H9 (cell line): ENCODE results near the gene IL31RA. TPM values are rescaled to one million over a fixed set of nuclear protein-coding genes. Genes with fewer than 3 reads are reported as not detected.

Experiments used
- DNase-seq: peaks from one replicate; pipeline ENCODE4 v3.0.0-alpha.2; 2017
- H2AFZ ChIP-seq: one replicate; pipeline ENCODE4 v1.6.1; 2013; ENCODE audit warnings: mild to moderate bottlenecking, low read length, control low read depth, moderate library complexity
- H2AK5ac ChIP-seq: 2 replicates; pipeline ENCODE4 v1.6.1; 2013; ENCODE audit warnings: low read length, control low read depth, mixed read lengths; ENCODE audit not compliant: insufficient read length
- H2BK120ac ChIP-seq: one replicate; pipeline ENCODE4 v1.6.1; 2013; ENCODE audit warnings: low read depth, mild to moderate bottlenecking, low read length, control low read depth, inconsistent platforms; ENCODE audit not compliant: poor library complexity, severe bottlenecking
- H2BK12ac ChIP-seq: 2 replicates; pipeline ENCODE4 v1.6.1; 2013; ENCODE audit warnings: low read length, control low read depth, mixed read lengths, low read depth; ENCODE audit not compliant: insufficient read length
- H2BK15ac ChIP-seq: 2 replicates; pipeline ENCODE4 v1.6.1; 2013; ENCODE audit warnings: low read depth, low read length, control low read depth
- H2BK20ac ChIP-seq: one replicate; pipeline ENCODE4 v1.6.1; 2013; ENCODE audit warnings: low read depth, mild to moderate bottlenecking, low read length, control low read depth, inconsistent platforms; ENCODE audit not compliant: poor library complexity, severe bottlenecking
- H2BK5ac ChIP-seq: 2 replicates; pipeline ENCODE4 v1.6.1; 2013; ENCODE audit warnings: low read length, control low read depth, mixed read lengths; ENCODE audit not compliant: insufficient read length
- H3K14ac ChIP-seq: 2 replicates; pipeline ENCODE4 v1.6.1; 2013; ENCODE audit warnings: low read length, control low read depth; ENCODE audit not compliant: insufficient read depth
- H3K18ac ChIP-seq: 2 replicates; pipeline ENCODE4 v1.6.1; 2013; ENCODE audit warnings: low read depth, mild to moderate bottlenecking, mixed read lengths, low read length, control low read depth; ENCODE audit not compliant: insufficient read length
- H3K23ac ChIP-seq: 2 replicates; pipeline ENCODE4 v1.6.1; 2013; ENCODE audit warnings: low read length, control low read depth, mixed read lengths, low read depth; ENCODE audit not compliant: insufficient read length
- H3K23me2 ChIP-seq: 2 replicates; pipeline ENCODE4 v1.6.1; 2013; ENCODE audit warnings: low read depth, mild to moderate bottlenecking, mixed read lengths, low read length, control low read depth; ENCODE audit not compliant: insufficient read length, poor library complexity, severe bottlenecking
- H3K27ac ChIP-seq: 2 replicates; pipeline ENCODE4 v1.5.1; 2013; ENCODE audit warnings: low read length, control low read depth, mixed read lengths, low read depth; ENCODE audit not compliant: insufficient read length
- H3K27me3 ChIP-seq: 2 replicates; pipeline ENCODE4 v1.6.1; 2013; ENCODE audit warnings: low read length, control low read depth, inconsistent platforms; ENCODE audit not compliant: insufficient read depth
- H3K4ac ChIP-seq: 2 replicates; pipeline ENCODE4 v1.6.1; 2013; ENCODE audit warnings: low read depth, mild to moderate bottlenecking, control low read depth, inconsistent platforms, low read length, moderate library complexity
- H3K4me1 ChIP-seq: 2 replicates; pipeline ENCODE4 v1.6.1; 2013; ENCODE audit warnings: low read length, control low read depth, inconsistent platforms; ENCODE audit not compliant: insufficient read depth
- H3K4me2 ChIP-seq: 2 replicates; pipeline ENCODE4 v1.6.1; 2013; ENCODE audit warnings: low read length, control low read depth, mixed read lengths; ENCODE audit not compliant: insufficient read length, insufficient read depth
- H3K56ac ChIP-seq: 2 replicates; pipeline ENCODE4 v1.6.1; 2013; ENCODE audit warnings: low read depth, mild to moderate bottlenecking, mixed read lengths, low read length, control low read depth; ENCODE audit not compliant: insufficient read length
- H3K79me1 ChIP-seq: 2 replicates; pipeline ENCODE4 v1.6.1; 2013; ENCODE audit warnings: low read depth, mild to moderate bottlenecking, moderate library complexity, low read length, control low read depth, inconsistent platforms; ENCODE audit not compliant: insufficient read depth, poor library complexity, severe bottlenecking
- H3K79me2 ChIP-seq: 2 replicates; pipeline ENCODE4 v1.6.1; 2013; ENCODE audit warnings: low read length, control low read depth, inconsistent platforms; ENCODE audit not compliant: insufficient read depth
- H3K9ac ChIP-seq: 2 replicates; pipeline ENCODE4 v1.6.1; 2013; ENCODE audit warnings: low read length, control low read depth, mixed read lengths; ENCODE audit not compliant: insufficient read length; ENCODE audit errors: extremely low read depth
- H3K9me3 ChIP-seq: one replicate; pipeline ENCODE4 v1.6.1; 2013; ENCODE audit warnings: low read depth, low read length, inconsistent platforms; ENCODE audit not compliant: control insufficient read depth
- H3T11ph ChIP-seq: one replicate; pipeline ENCODE4 v1.6.1; 2013; ENCODE audit warnings: mild to moderate bottlenecking, low read length, control low read depth, inconsistent platforms
- H4K20me1 ChIP-seq: one replicate; pipeline ENCODE4 v1.6.1; 2013; ENCODE audit not compliant: control insufficient read depth, insufficient read length, insufficient read depth
- H4K5ac ChIP-seq: 2 replicates; pipeline ENCODE4 v1.6.1; 2013; ENCODE audit warnings: low read depth, mild to moderate bottlenecking, mixed read lengths, low read length, control low read depth; ENCODE audit not compliant: insufficient read length
- H4K8ac ChIP-seq: replicated peaks from 2 replicates; pipeline ENCODE4 v1.6.1; 2013; ENCODE audit warnings: low read length, control low read depth, mixed read lengths, low read depth; ENCODE audit not compliant: insufficient read length
- H4K91ac ChIP-seq: 2 replicates; pipeline ENCODE4 v1.6.1; 2013; ENCODE audit warnings: low read depth, mild to moderate bottlenecking, moderate library complexity, mixed read lengths, low read length, control low read depth; ENCODE audit not compliant: insufficient read length
- H3K27ac Mint-ChIP-seq, 3 experiments: 2 replicates in 2 of 3; 3 replicates in 1 of 3; pipeline ENCODE4 v1.8.0; 2020 to 2021; ENCODE audit warnings: mixed read lengths in 3 of 3, mild to moderate bottlenecking in 1 of 3, moderate library complexity in 1 of 3
- H3K27me3 Mint-ChIP-seq: 2 replicates; pipeline ENCODE4 v1.8.0; 2021; ENCODE audit warnings: low read depth, mild to moderate bottlenecking, moderate library complexity, mixed read lengths
- H3K36me3 Mint-ChIP-seq, 3 experiments: 2 replicates in 2 of 3; 3 replicates in 1 of 3; pipeline ENCODE4 v1.8.0; 2020 to 2021; ENCODE audit warnings: low read depth in 3 of 3, mixed read lengths in 3 of 3; ENCODE audit not compliant: insufficient read depth in 1 of 3
- H3K4me1 Mint-ChIP-seq, 2 experiments: 2 replicates each; pipeline ENCODE4 v1.8.0; 2020; ENCODE audit warnings: mixed read lengths in 2 of 2
- H3K4me3 Mint-ChIP-seq, 2 experiments: 2 replicates in 1 of 2; 3 replicates in 1 of 2; pipeline ENCODE4 v1.8.0; 2020 to 2021; ENCODE audit warnings: mild to moderate bottlenecking in 2 of 2, mixed read lengths in 2 of 2, moderate library complexity in 1 of 2
- H3K9me3 Mint-ChIP-seq, 2 experiments: 2 replicates in 1 of 2; 3 replicates in 1 of 2; pipeline ENCODE4 v1.8.0; 2020; ENCODE audit warnings: mild to moderate bottlenecking in 2 of 2, mixed read lengths in 2 of 2, moderate library complexity in 1 of 2
- CTCF ChIP-seq: fragments of 200-600 bp; sonication (generic); conservative IDR thresholded peaks from 3 replicates; pipeline ENCODE4 v1.8.0; 2021; ENCODE audit warnings: antibody characterized with exemption, mild to moderate bottlenecking
- WGBS: extraction: QIAGEN DNeasy Blood & Tissue Kit; methylation state at CpG from one replicate; pipeline ENCODE4 v1.1.7; 2013; ENCODE audit warnings: missing lambda C conversion rate, low lambda C conversion rate, mixed read lengths; ENCODE audit not compliant: insufficient read length; ENCODE audit errors: extremely low coverage; 5-methylcytosine and 5-hydroxymethylcytosine counted together
- total RNA-seq: library from RNA; stranded (reverse); gene quantifications from 2 replicates; pipeline ENCODE4 v1.2.1, GENCODE V29; 2021

Gene IL31RA
- total RNA-seq, 1 experiment from 2014 or later: 0.11 TPM

GRCh38 chr5:55857247-55857640, 6.1 kb downstream of the IL31RA start:
- H2BK20ac ChIP-seq: no peak overlapping the region
- H2BK120ac ChIP-seq: no peak overlapping the region

More at GRCh38 chr5:55857247-55857640, 6.1 kb downstream of the IL31RA start:
- no peaks in the 10 kb centered on the region for H4K20me1 ChIP-seq
- no peak overlapping the region for H3K18ac ChIP-seq
- H3K9me3 Mint-ChIP-seq: peaks cover 6 to 8% of the 10 kb centered on the region in 2 experiments; a peak in 4 of 5 replicates
- H3K79me2 ChIP-seq: no peaks in the 10 kb centered on the region
- H3K4me3 Mint-ChIP-seq: no peak overlapping the region
- H3K23me2 ChIP-seq: no peaks in the 10 kb centered on the region
- H4K8ac ChIP-seq: no peak overlapping the region
- no peak overlapping the region for H3K4ac ChIP-seq
- H2BK15ac ChIP-seq: no peak overlapping the region
- H3K27ac Mint-ChIP-seq: no peak overlapping the region
- no peak overlapping the region for H2AFZ ChIP-seq
- no peak overlapping the region for H3K27ac ChIP-seq
- H2AK5ac ChIP-seq: no peak overlapping the region
- no peaks in the 10 kb centered on the region for H3K4me1 ChIP-seq
- no peak for TF ChIP-seq CTCF
- WGBS: no CpG with 5 or more reads among the region's 4 CpGs
- DNase-seq: no peak
- H3K9me3 ChIP-seq: no peaks in the 10 kb centered on the region
- H3K27me3 ChIP-seq: no peaks in the 10 kb centered on the region
- no peak overlapping the region for H4K91ac ChIP-seq
- no peaks in the 10 kb centered on the region for H3K79me1 ChIP-seq
- no peak overlapping the region for H2BK12ac ChIP-seq
- peaks cover 0 to 4% (median 0%) of the 10 kb centered on the region in 3 experiments; a peak in 2 of 7 replicates for H3K36me3 Mint-ChIP-seq
- H3K56ac ChIP-seq: no peak overlapping the region
- H4K5ac ChIP-seq: no peak overlapping the region
- no peak overlapping the region for H3T11ph ChIP-seq
- H3K14ac ChIP-seq: no peak overlapping the region
- no peaks in the 10 kb centered on the region; the same call in 1 of the 2 replicates for H3K27me3 Mint-ChIP-seq
- no peak overlapping the region for H3K23ac ChIP-seq
- no peak overlapping the region for H3K9ac ChIP-seq
- H3K4me2 ChIP-seq: no peak overlapping the region
- H3K4me1 Mint-ChIP-seq: peaks cover 4 to 5% of the 10 kb centered on the region in 2 experiments; a peak in 1 of 4 replicates
- H2BK5ac ChIP-seq: no peak overlapping the region
